GM03348 (cell line): ENCODE data around the gene MILR1.
"Not testable (repeated sequence)": the region's sequence is repeated elsewhere in the genome, so short reads cannot be mapped to it uniquely, and the experiment has no call there.

ENCODE experiments used
- DNase-seq: peaks from one replicate; pipeline ENCODE4 v3.0.0; 2012; ENCODE audit warnings: low spot score

Gene MILR1

GRCh38 chr17:64428406-64428805 lies 20.5 kb upstream of the MILR1 start:
- no peak for DNase-seq

GRCh38 chr17:64430036-64430435 lies 18.9 kb upstream of the MILR1 start:
- DNase-seq = not testable (repeated sequence)

GRCh38 chr17:64431534-64431933 lies 17.4 kb upstream of the MILR1 start:
- no peak for DNase-seq

- no peak for DNase-seq
Measured at GRCh38 chr17:64437944-64438525, 10.9 kb upstream of the MILR1 start.

- not testable (repeated sequence) for DNase-seq
Measured at GRCh38 chr17:64439521-64439920, 9.4 kb upstream of the MILR1 start.

- DNase-seq = no peak
Measured at GRCh38 chr17:64439956-64440355, 9.0 kb upstream of the MILR1 start.

GRCh38 chr17:64441772-64442540 lies 7.0 kb upstream of the MILR1 start:
- DNase-seq = no peak

GRCh38 chr17:64442541-64442971 lies 6.4 kb upstream of the MILR1 start:
- no peak for DNase-seq

GRCh38 chr17:64443086-64443760 lies 5.7 kb upstream of the MILR1 start:
- DNase-seq = no peak

GRCh38 chr17:64447526-64447925 lies 1.4 kb upstream of the MILR1 start:
- DNase-seq = no peak

- no peak for DNase-seq
Measured at GRCh38 chr17:64449545-64449944, 630 bp downstream of the MILR1 start.

- no peak for DNase-seq
Measured at GRCh38 chr17:64455993-64456885, 7.3 kb downstream of the MILR1 start.

- DNase-seq = peak; percentile 45
Measured at GRCh38 chr17:64457156-64457555, 8.2 kb downstream of the MILR1 start.

GRCh38 chr17:64458756-64459155 lies 9.8 kb downstream of the MILR1 start:
- no peak for DNase-seq

- peak; percentile 49 for DNase-seq
Measured at GRCh38 chr17:64459284-64459747, 10.4 kb downstream of the MILR1 start.

GRCh38 chr17:64459818-64460217 lies 10.9 kb downstream of the MILR1 start:
- not testable (repeated sequence) for DNase-seq

GRCh38 chr17:64460955-64461354 lies 12.0 kb downstream of the MILR1 start:
- DNase-seq = no peak

GRCh38 chr17:64461788-64462187 lies 12.9 kb downstream of the MILR1 start:
- no peak for DNase-seq

- DNase-seq = no peak
Measured at GRCh38 chr17:64466019-64466735, 17.3 kb downstream of the MILR1 start.

GRCh38 chr17:64466834-64467233 lies 17.9 kb downstream of the MILR1 start:
- DNase-seq = not testable (repeated sequence)

GRCh38 chr17:64470625-64471024 lies 21.7 kb downstream of the MILR1 start:
- DNase-seq = no peak
